Activated CD4-positive, alpha-beta T cell treated with anti-CD3 and anti-CD28 coated beads for 1 hour (primary cell): ENCODE data around the gene COA1.
"Not testable (repeated sequence)": the region's sequence is repeated elsewhere in the genome, so short reads cannot be mapped to it uniquely, and the experiment has no call there.

Experiments
- DNase-seq: peaks from one replicate; pipeline ENCODE4 v3.0.0-alpha.2; 2020

Gene COA1

GRCh38 chr7:43625453-43625852, 103.9 kb downstream of the COA1 start:
- no peak for DNase-seq

GRCh38 chr7:43624156-43624555, 105.2 kb downstream of the COA1 start:
- DNase-seq: no peak

GRCh38 chr7:43621729-43622448, 107.4 kb downstream of the COA1 start:
- no peak for DNase-seq

- DNase-seq: no peak
Observed at GRCh38 chr7:43619213-43620012, 109.9 kb downstream of the COA1 start.

GRCh38 chr7:43618073-43618472, 111.2 kb downstream of the COA1 start:
- DNase-seq: no peak

GRCh38 chr7:43616977-43617376, 112.3 kb downstream of the COA1 start:
- DNase-seq: no peak

- DNase-seq: no peak
Observed at GRCh38 chr7:43615558-43616145, 113.7 kb downstream of the COA1 start.

GRCh38 chr7:43612599-43613589, 116.4 kb downstream of the COA1 start:
- DNase-seq: no peak

- DNase-seq: no peak
Observed at GRCh38 chr7:43612128-43612527, 117.2 kb downstream of the COA1 start.

- DNase-seq: no peak
Observed at GRCh38 chr7:43609097-43609496, 120.2 kb downstream of the COA1 start.

- no peak for DNase-seq
Observed at GRCh38 chr7:43604251-43604650, 125.1 kb downstream of the COA1 start.

GRCh38 chr7:43602256-43602655, 127.1 kb downstream of the COA1 start:
- no peak for DNase-seq

GRCh38 chr7:43600056-43600455, 129.3 kb downstream of the COA1 start:
- no peak for DNase-seq

- not testable (repeated sequence) for DNase-seq
Observed at GRCh38 chr7:43596426-43596825, 132.9 kb downstream of the COA1 start.

GRCh38 chr7:43594020-43594419, 135.3 kb downstream of the COA1 start:
- DNase-seq: no peak

GRCh38 chr7:43593010-43593409, 136.3 kb downstream of the COA1 start:
- no peak for DNase-seq

- DNase-seq: no peak
Observed at GRCh38 chr7:43592326-43592725, 137.0 kb downstream of the COA1 start.

GRCh38 chr7:43591558-43592180, 137.7 kb downstream of the COA1 start:
- DNase-seq: no peak

GRCh38 chr7:43590862-43591557, 138.3 kb downstream of the COA1 start:
- DNase-seq: no peak

GRCh38 chr7:43589728-43590127, 139.6 kb downstream of the COA1 start:
- no peak for DNase-seq
